GM23338 (cell line): Measurements from ENCODE around the gene SLX9.

ENCODE experiments used
- CREB1 ChIP-seq: fragments of 250-450 bp; sonication (Bioruptor Pico); IDR thresholded peaks from 2 replicates; pipeline ENCODE4 v1.5.0; 2020; ENCODE audit warnings: low read depth, mild to moderate bottlenecking, moderate library complexity
- CTCF ChIP-seq, 2 experiments: fragments of 200-600 bp in 1 of 2; sonication (generic) in 1 of 2; conservative IDR thresholded peaks; 2 replicates each; pipeline versions ENCODE4 v1.5.1 to v1.6.1; 2016 to 2017; ENCODE audit warnings: antibody characterized with exemption in 2 of 2, low read depth in 2 of 2, mild to moderate bottlenecking in 2 of 2, moderate library complexity in 1 of 2
- ETS1 ChIP-seq: IDR thresholded peaks from 2 replicates; pipeline ENCODE4 v1.6.1; 2016; ENCODE audit warnings: antibody characterized with exemption
- EZH2 ChIP-seq: fragments of 200-600 bp; sonication (generic); IDR thresholded peaks from one replicate; pipeline ENCODE4 v1.8.0; 2017; ENCODE audit warnings: antibody characterized with exemption, mild to moderate bottlenecking, low read depth; ENCODE audit not compliant: unreplicated experiment
- EZH2phosphoT487 ChIP-seq: fragments of 200-600 bp; sonication (generic); IDR thresholded peaks from one replicate; pipeline ENCODE4 v1.8.1; 2018; ENCODE audit warnings: antibody characterized with exemption; ENCODE audit not compliant: unreplicated experiment
- JUNB ChIP-seq: IDR thresholded peaks from one replicate; pipeline ENCODE4 v1.6.1; 2016; ENCODE audit warnings: antibody characterized with exemption; ENCODE audit not compliant: unreplicated experiment
- NANOG ChIP-seq: IDR thresholded peaks from 2 replicates; pipeline ENCODE4 v1.6.1; 2016; ENCODE audit warnings: antibody characterized with exemption, borderline replicate concordance
- POLR2AphosphoS5 ChIP-seq: IDR thresholded peaks from 2 replicates; pipeline ENCODE4 v1.6.1; 2016; ENCODE audit warnings: antibody characterized with exemption, low read depth
- REST ChIP-seq: IDR thresholded peaks from one replicate; pipeline ENCODE4 v1.6.1; 2018; ENCODE audit warnings: antibody characterized with exemption; ENCODE audit not compliant: unreplicated experiment
- STAT1 ChIP-seq: IDR thresholded peaks from one replicate; pipeline ENCODE4 v1.6.1; 2016; ENCODE audit warnings: antibody characterized with exemption; ENCODE audit not compliant: unreplicated experiment
- ZNF114 ChIP-seq: fragments of 250-450 bp; sonication (Bioruptor Pico); IDR thresholded peaks from 2 replicates; pipeline ENCODE4 v1.5.0; 2020; ENCODE audit warnings: mild to moderate bottlenecking, moderate library complexity
- ZNF462 ChIP-seq: fragments of 250-450 bp; sonication (Bioruptor Pico); IDR thresholded peaks from 2 replicates; pipeline ENCODE4 v1.5.0; 2020; ENCODE audit warnings: mild to moderate bottlenecking, moderate library complexity

GRCh38 chr21:44934276-44934675 lies 5.6 kb upstream of the SLX9 start:
- no peak for TF ChIP-seq EZH2
- no peak for TF ChIP-seq CTCF (conservative IDR thresholded peaks at IDR 0.05; ENCODE audit: low read depth in 2 of 2)
- no peak for TF ChIP-seq REST
- TF ChIP-seq ETS1, result no peak
- TF ChIP-seq EZH2phosphoT487, result no peak
- no peak for TF ChIP-seq ZNF114 (CRISPR knock-in tag)
- TF ChIP-seq POLR2AphosphoS5, result no peak
- no peak for TF ChIP-seq STAT1
- TF ChIP-seq NANOG, result no peak
- no peak for TF ChIP-seq CREB1 (CRISPR knock-in tag)
- TF ChIP-seq ZNF462, result no peak
- no peak for TF ChIP-seq JUNB
